ENCODE measurements around the gene GLIPR1L2.
"Not testable (repeated sequence)": the region's sequence is repeated elsewhere in the genome, so short reads cannot be mapped to it uniquely, and the experiment has no call there.

Gene GLIPR1L2

DNA sequence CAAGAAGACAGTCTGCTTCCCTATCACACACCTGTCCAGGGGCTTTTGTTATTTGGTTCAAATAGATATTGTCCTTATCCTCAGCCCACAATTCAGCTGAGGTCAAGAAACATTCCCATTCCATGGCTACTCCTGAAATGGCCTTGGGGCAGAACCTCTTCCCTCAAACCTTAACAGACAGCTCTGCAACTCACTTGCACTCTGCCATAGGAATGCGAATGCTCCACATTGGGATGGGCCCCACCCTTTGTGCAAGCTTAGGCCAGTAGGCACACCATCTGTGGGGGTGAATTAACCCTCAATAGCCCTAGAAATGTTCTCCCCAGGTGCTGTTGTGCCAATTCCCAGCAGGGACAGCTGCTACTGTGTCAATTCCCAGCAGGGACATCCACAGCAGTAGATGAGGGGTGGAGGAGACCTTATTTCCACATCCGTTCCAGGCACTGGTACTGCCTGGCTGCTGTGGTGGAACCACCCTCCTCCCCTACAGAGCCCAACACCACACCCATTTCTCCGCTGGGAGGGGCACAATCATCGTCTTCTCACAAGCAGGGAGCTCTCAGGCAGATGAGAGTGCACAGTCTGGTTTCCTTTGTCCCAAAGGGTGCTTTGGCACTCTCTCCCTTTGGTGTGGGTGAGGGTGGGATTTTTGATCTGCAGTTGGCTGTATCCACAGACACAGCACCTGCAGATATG, 47.3 kb downstream of the GLIPR1L2 start:
- DNase-seq = peak; percentile 24

DNA sequence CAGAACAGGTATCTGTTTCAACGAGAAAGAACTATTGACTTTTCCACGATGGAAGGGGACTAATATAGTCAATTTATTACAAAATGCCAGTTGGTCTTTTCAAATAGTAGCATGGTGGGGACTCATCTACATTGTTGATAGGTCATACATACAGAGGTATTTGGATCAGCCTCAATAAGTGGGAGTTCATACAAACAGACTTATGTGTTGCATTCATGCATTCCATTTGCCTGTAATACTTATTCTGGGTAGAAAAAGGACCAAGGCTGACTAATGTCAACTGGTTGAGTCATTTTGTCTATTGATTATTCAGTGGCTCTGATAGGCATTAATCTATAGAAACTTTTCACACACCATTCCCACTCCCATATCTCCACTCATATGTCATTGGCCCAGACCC, 48.2 kb downstream of the GLIPR1L2 start:
- DNase-seq = no peak

GRCh38 chr12:75439930-75440329, 49.0 kb downstream of the GLIPR1L2 start:
- DNase-seq = no peak

DNA sequence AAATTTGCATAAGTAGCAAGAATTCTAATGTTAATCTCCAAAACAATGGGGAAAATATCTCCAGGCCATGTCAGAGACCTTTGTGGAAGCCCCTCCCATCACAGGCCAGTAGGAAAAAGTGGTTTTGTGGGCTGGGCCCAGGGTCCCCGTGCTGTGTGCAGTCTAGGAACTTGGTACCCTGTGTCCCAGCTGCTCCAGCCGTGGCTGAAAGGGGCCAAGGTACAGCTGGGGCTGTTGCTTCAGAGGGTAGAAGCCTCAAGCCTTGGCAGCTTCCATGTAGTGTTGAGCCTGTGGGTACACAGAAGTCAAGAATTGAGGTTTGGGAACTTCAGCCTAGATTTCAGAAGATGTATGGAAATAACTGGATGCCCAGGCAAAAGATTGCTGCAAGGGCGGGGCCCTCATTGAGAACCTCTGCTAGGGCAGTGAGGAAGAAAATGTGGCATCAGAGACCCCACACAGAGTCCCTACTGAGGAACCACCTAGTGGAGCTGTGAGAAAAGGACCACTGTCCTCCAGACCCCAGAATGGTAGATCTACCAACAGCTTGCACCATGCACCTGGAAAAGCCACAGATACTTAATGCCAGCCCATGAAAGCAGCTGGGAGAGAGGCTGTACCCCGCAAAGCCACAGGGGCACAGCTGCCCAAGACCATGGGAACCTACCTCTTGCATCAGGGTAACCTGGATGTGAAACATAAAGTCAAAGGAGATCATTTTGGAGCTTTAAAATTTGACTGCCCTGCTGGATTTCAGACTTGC, 51.0 kb downstream of the GLIPR1L2 start:
- not testable (repeated sequence) for DNase-seq

DNA sequence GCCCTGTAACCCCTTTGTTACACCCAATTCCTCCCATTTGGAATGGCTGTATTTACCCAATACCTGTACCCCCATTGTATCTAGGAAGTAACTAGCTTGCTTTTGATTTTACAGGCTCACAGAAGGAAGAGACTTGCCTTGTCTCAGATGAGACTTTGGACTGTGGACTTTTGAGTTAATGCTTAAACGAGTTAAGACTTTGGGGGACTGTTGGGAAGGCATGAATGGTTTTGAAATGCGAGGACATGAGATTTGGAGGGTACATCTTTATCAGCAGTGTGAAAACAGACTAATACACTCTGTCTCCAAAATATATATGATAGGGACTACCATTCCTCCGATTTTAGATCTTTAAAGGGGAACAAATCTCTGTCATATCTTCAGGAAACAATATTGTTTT, 51.6 kb downstream of the GLIPR1L2 start:
- not testable (repeated sequence) for DNase-seq

DNA sequence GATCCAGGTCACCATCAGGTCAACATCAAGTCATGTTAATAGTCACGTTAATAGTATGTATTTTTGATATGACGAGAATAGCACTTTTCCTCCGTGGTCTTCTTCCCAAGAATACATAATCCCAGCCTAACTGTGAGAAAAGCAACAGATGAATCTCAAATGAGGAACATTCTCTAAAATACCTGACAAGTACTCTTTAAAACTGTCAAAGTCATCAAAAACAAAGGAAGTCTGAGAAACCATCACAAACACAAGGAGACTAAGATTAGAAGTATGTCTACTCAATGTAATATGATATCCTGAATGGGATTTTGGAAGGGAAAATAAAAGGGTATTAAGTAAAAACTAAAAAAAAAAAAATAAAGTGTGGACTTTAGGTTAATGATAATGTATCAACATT, 52.8 kb downstream of the GLIPR1L2 start:
- DNase-seq = no peak

DNA sequence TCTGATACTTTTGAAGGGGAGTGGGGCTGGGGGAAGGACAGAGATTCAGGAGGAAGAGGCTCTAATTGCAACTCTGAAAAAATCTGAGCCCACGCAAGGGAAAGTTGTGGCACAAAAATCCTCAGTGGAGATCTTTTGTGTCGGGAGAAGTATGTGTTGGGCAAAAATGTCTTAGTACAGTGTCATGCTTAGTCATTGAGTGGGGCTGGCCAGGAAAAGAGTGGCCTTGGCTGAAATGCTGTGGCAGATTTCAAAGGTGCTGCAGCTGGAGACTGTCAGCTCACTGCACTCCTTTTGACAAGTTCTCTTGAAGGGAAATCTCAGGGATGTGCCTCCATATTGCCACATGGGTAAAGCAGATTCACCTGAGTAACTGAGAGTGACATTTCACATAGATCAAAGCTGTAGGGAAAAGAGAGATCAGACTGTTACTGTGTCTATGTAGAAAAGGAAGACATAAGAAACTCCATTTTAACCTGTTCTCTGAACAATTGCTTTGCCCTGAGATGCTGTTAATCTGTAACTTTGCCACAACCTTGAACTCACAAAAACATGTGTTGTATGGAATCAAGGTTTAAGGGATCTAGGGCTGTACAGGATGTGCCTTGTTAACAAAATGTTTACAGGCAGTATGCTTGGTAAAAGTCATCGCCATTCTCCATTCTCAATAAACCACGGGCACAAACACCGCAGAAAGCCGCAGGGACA, 53.7 kb downstream of the GLIPR1L2 start:
- peak; percentile 67 for DNase-seq

DNA sequence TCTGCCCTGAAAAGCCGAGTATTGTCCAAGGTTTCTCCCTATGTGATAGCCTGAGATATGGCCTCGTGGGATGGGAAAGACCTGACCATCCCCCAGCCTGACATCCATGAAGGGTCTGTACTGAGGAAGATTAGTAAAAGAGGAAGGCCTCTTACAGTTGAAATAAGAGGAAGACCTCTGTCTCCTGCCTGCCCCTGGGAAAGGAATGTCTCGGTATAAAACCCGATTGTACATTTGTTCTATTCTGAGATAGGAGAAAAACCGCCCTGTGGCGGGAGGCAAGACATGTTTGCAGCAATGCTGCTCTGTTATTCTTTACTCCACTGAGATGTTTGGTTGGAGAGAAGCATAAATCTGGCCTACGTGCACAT, 54.2 kb downstream of the GLIPR1L2 start:
- not testable (repeated sequence) for DNase-seq

DNA sequence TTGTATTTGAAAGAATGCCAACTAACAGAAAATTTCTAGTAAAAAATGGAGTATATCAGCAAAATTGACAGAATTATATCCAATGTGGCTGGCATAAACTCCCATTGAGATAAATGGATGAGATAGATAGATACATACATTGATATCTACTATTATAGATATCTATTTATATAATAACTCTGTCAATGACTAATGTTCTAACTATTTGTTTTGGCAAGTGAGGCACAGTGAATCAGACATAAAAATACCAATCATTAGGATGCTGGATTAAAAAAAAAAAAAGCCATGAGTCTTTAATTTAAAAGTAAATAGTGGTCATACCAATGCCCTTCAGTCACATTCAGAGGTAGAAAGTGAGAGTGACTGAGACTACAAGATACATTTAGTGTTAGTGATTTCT, 56.0 kb downstream of the GLIPR1L2 start:
- peak; percentile 85 for DNase-seq

GRCh38 chr12:75447691-75448393, 57.0 kb downstream of the GLIPR1L2 start:
- DNase-seq = peak; percentile 34

GRCh38 chr12:75452675-75453330, 61.9 kb downstream of the GLIPR1L2 start:
- DNase-seq = peak; percentile 34

DNA sequence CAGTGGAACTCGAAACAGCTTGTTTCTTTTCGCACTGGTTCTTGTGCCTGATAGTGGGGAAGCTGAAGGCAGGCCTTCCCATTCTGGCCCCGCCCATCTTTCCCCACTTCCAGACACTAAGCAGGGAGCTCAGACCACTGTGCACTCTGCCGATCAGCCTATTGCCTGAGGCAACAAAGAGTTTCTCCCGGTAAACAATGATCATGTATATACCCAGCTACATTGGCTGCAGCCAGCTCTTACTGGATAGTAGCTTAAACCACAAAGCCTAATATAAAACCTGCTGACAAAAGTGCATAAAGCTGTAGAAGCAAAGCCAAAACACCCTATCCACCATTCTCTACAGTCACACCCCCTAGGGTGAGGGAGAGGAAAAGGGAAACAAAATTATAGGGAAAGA, 65.0 kb downstream of the GLIPR1L2 start:
- DNase-seq = peak; percentile 20

DNA sequence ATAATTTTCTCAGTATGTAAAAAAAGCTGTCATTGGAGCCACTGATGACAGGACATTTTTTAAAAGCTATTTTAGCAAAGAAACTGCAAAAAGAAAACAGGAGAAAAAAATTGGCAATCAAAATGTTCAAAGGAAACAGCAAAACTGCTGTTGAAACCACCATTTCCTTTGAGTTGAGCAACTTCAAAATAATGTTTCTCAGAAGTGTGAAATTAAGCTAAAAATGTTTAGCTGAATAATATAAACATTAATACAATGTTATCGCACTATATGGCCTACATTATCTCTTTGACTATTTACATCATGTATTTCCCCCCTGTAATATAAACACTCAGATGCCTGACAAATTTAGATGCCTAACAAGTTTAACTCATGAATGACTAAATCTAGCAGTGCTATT, 66.3 kb downstream of the GLIPR1L2 start:
- no peak for DNase-seq

DNA sequence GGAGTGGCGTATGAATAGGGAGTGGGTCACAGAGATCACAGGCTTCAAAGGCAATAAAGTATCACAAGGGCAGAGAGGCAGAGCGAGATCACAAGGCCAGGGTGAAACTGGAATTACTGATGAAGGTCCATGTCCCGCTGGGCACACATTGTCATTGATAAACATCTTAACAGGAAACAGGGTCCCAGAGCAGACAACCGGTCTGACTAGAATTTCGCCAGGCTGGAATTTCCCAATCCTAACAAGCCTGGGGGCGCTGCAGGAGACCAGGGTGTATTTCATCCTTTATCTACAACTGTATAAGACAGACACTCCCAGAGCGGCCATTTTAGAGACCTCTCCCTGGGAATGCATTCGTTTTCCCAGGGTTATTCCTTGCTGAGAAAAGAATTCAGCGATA, 67.0 kb downstream of the GLIPR1L2 start:
- not testable (repeated sequence) for DNase-seq

DNA sequence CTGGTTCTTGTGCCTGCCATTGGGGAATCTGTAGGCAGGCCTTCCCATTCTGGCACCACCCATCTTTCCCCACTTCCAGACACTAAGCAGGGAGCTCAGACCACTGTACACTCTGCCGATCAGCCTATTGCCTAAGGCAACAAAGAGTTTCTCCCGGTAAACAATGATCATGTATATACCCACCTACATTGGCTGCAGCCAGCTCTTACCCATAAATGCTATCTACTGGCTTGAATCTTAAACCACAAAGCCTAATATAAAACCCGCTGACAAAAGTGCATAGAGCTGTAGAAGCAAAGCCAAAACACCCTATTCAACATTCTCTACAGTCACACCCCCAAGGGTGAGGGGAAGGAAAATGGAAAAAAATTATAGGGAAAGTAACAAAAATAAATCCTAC, 68.9 kb downstream of the GLIPR1L2 start:
- no peak for DNase-seq

DNA sequence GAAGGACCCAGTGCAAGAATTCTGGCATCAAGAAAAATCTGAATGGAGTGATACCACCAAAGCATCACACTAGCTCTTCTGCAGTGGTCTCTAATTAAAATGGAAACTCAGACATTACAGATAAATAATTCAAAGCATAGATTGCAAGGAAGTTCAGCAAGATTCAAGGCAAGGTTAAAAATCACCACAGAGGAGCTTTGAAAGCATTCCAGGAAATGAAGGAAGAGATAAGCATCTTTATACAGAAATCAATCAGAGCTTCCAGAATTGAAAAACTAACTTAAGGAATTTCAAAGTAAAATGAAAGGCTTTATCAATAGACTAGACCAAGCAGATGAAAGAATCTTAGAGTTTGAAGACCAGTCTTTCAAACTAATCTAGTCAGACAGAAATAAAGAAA, 69.3 kb downstream of the GLIPR1L2 start:
- DNase-seq = no peak

GRCh38 chr12:75471902-75472890, 81.3 kb downstream of the GLIPR1L2 start:
- DNase-seq = no peak

DNA sequence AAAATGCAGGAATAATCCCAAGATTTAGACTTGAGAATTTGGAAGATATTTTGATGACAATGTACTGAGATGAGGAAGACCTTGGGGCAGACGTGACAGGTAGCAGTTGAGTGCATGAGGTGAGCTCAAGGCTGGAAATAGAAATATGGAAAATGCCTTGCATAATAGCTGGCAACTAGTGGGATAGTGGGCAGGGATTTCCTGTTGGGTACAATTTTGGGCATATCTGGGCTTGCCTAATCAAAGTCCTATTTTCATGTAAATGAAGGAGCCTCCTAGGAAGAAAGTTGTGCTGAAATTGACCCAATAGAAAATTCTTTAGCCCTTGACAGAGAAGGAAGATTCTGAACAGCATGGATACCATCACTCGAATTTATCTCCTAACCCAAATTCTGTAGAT, 83.2 kb downstream of the GLIPR1L2 start:
- no peak for DNase-seq

GRCh38 chr12:75476071-75476470, 85.2 kb downstream of the GLIPR1L2 start:
- no peak for DNase-seq

- DNase-seq = no peak
These were observed 86.2 kb downstream of the GLIPR1L2 start for GRCh38 chr12:75477137-75477536.

GRCh38 chr12:75478116-75478794, 87.4 kb downstream of the GLIPR1L2 start:
- peak; percentile 35 for DNase-seq
